Neural crest cell (in vitro differentiated cells): Measurements from ENCODE around the gene ZNF343. TPM values are rescaled to one million over a fixed set of nuclear protein-coding genes. Genes with fewer than 3 reads are reported as not detected.

Experiments
- DNase-seq: peaks from one replicate; pipeline ENCODE4 v3.0.0; 2021; ENCODE audit warnings: low read depth, mixed read lengths, low spot score
- H3K27ac Mint-ChIP-seq: one replicate; pipeline ENCODE4 v1.8.0; 2021; ENCODE audit warnings: mild to moderate bottlenecking, mixed read lengths; ENCODE audit not compliant: unreplicated experiment
- H3K27me3 Mint-ChIP-seq: 2 replicates; pipeline ENCODE4 v1.8.0; 2021; ENCODE audit warnings: low read depth, mild to moderate bottlenecking, mixed read lengths
- H3K36me3 Mint-ChIP-seq: 2 replicates; pipeline ENCODE4 v1.8.0; 2021; ENCODE audit warnings: low read depth, mild to moderate bottlenecking, mixed read lengths
- H3K4me1 Mint-ChIP-seq: 2 replicates; pipeline ENCODE4 v1.8.0; 2021; ENCODE audit warnings: mixed read lengths
- H3K4me3 Mint-ChIP-seq: one replicate; pipeline ENCODE4 v1.8.0; 2021; ENCODE audit warnings: mild to moderate bottlenecking, mixed read lengths
- H3K9me3 Mint-ChIP-seq: 2 replicates; pipeline ENCODE4 v1.8.0; 2021; ENCODE audit warnings: mixed read lengths
- CTCF ChIP-seq: fragments of 200-600 bp; sonication (generic); conservative IDR thresholded peaks from 2 replicates; pipeline ENCODE4 v1.5.0; 2021; ENCODE audit warnings: antibody characterized with exemption, mild to moderate bottlenecking
- long read RNA-seq: library from polyadenylated mRNA; unstranded; transcript quantifications from one replicate; pipeline ENCODE4 v2.0.0, GENCODE V29; 2020
- total RNA-seq: library from RNA; stranded (reverse); gene quantifications from 2 replicates; pipeline ENCODE4 v1.2.1, GENCODE V29; 2021

Gene ZNF343
- total RNA-seq = 9.1 and 12.8 TPM in 2 replicates
- long read RNA-seq, transcript ZNF343-201 (6 exons, 3,632 nt) = major isoform, 20 of 34 reads
- long read RNA-seq, partial matches to known transcripts = 2 of 34 reads
- long read RNA-seq, other reads (novel, unspliced or antisense) = 12 of 34 reads

- Mint-ChIP-seq H3K9me3 (no peaks in the 10 kb centered on the region), H3K36me3 (peaks cover 6% of the 10 kb centered on the region), H3K27me3 (no peaks in the 10 kb centered on the region), H3K27ac (peak within 1 kb of the TSS; percentile 99), H3K4me1 (peaks cover 16% of the 10 kb centered on the region), H3K4me3 (peak within 1 kb of the TSS; percentile 99)
- no peak for TF ChIP-seq CTCF
- DNase-seq = peak; percentile 66
Measured at GRCh38 chr20:2508631-2509467, at the start of gene ZNF343. TSS of gene ZNF343 (minus strand) at chr20:2508915. CDS start at chr20:2493895, 15,020 bp downstream.

GRCh38 chr20:2557873-2558580, 49.3 kb upstream of the ZNF343 start:
- H3K36me3 Mint-ChIP-seq = no peaks in the 10 kb centered on the region
- no peak for DNase-seq
- peaks cover 96% of the 10 kb centered on the region for H3K27me3 Mint-ChIP-seq
- TF ChIP-seq CTCF = no peak
- no peak overlapping the region for H3K4me3 Mint-ChIP-seq
- H3K27ac Mint-ChIP-seq = no peak overlapping the region
- no peaks in the 10 kb centered on the region for H3K9me3 Mint-ChIP-seq
- peaks cover 14% of the 10 kb centered on the region for H3K4me1 Mint-ChIP-seq

GRCh38 chr20:2545594-2545993, 36.9 kb upstream of the ZNF343 start:
- no peak for TF ChIP-seq CTCF
- Mint-ChIP-seq H3K4me3 (no peak overlapping the region), H3K4me1 (no peaks in the 10 kb centered on the region), H3K9me3 (peaks cover 3% of the 10 kb centered on the region), H3K27ac (no peak overlapping the region), H3K27me3 (peaks cover 94% of the 10 kb centered on the region), H3K36me3 (no peaks in the 10 kb centered on the region)
- DNase-seq = no peak

GRCh38 chr20:2544211-2544610, 35.5 kb upstream of the ZNF343 start:
- H3K27me3 Mint-ChIP-seq = peaks cover 87% of the 10 kb centered on the region
- H3K4me1 Mint-ChIP-seq = peaks cover 5% of the 10 kb centered on the region
- no peak for DNase-seq
- no peak for TF ChIP-seq CTCF
- H3K27ac Mint-ChIP-seq = no peak overlapping the region
- H3K36me3 Mint-ChIP-seq = no peaks in the 10 kb centered on the region
- no peak overlapping the region for H3K4me3 Mint-ChIP-seq
- H3K9me3 Mint-ChIP-seq = peaks cover 3% of the 10 kb centered on the region

GRCh38 chr20:2542361-2542760, 33.6 kb upstream of the ZNF343 start:
- Mint-ChIP-seq H3K4me3 (no peak overlapping the region), H3K9me3 (peaks cover 3% of the 10 kb centered on the region), H3K4me1 (peaks cover 9% of the 10 kb centered on the region), H3K36me3 (no peaks in the 10 kb centered on the region), H3K27ac (no peak overlapping the region), H3K27me3 (peaks cover 87% of the 10 kb centered on the region)
- no peak for TF ChIP-seq CTCF
- DNase-seq = no peak
